ENCODE results near the gene TMC7. TPM values are rescaled to one million over a fixed set of nuclear protein-coding genes. Genes with fewer than 3 reads are reported as not detected.

Gene TMC7
- total and polyA plus RNA-seq, 2 of the 13 experiments (the other 11 are each of a cell fraction or from before 2014, with no cell fraction given): 1.2 to 5.1 TPM

- TF ChIP-seq ZBTB40 (IDR thresholded peaks at IDR 0.05): no peak
- no peak for TF ChIP-seq ZBTB40 (CRISPR knock-in tag; IDR thresholded peaks at IDR 0.05)
- TF ChIP-seq ZUFSP (CRISPR knock-in tag; IDR thresholded peaks at IDR 0.05; ENCODE audit: borderline replicate concordance): no peak
- no peak for TF ChIP-seq ZKSCAN5 (CRISPR knock-in tag; IDR thresholded peaks at IDR 0.05)
- TF ChIP-seq FLYWCH1 (CRISPR knock-in tag; IDR thresholded peaks at IDR 0.05): no peak
- no peak for TF ChIP-seq PHF21A (CRISPR knock-in tag; IDR thresholded peaks at IDR 0.05)
- TF ChIP-seq MAFF (IDR thresholded peaks at IDR 0.05; ENCODE audit: low read depth, low read length): 0 out of 2 replicates have a peak, but pooled peaks have one; percentile 12
- TF ChIP-seq BATF2 (CRISPR knock-in tag; IDR thresholded peaks at IDR 0.05): no peak
- peak; percentile 84 for TF ChIP-seq ERF (CRISPR knock-in tag; IDR thresholded peaks at IDR 0.05)
- TF ChIP-seq KDM2A (CRISPR knock-in tag; IDR thresholded peaks at IDR 0.05; ENCODE audit: borderline replicate concordance, low read depth): peak; percentile 86
- no peak for TF ChIP-seq ZNF749 (CRISPR knock-in tag; IDR thresholded peaks at IDR 0.05; ENCODE audit: borderline replicate concordance)
- no peak for TF ChIP-seq ZNF850 (CRISPR knock-in tag; conservative IDR thresholded peaks at IDR 0.05)
- no peak for TF ChIP-seq ZSCAN22 (CRISPR knock-in tag; IDR thresholded peaks at IDR 0.05)
- TF ChIP-seq TCF7 (IDR thresholded peaks at IDR 0.05; ENCODE audit: low read depth): no peak
- TF ChIP-seq IRF9 (CRISPR knock-in tag; IDR thresholded peaks at IDR 0.05; ENCODE audit: borderline replicate concordance): 0 out of 2 replicates have a peak, but pooled peaks have one; percentile 24
These were observed 14.5 kb upstream of the TMC7 start (continued) for GRCh38 chr16:18969050-18969854.
